ENCODE measurements around the gene ANHX.

DNA sequence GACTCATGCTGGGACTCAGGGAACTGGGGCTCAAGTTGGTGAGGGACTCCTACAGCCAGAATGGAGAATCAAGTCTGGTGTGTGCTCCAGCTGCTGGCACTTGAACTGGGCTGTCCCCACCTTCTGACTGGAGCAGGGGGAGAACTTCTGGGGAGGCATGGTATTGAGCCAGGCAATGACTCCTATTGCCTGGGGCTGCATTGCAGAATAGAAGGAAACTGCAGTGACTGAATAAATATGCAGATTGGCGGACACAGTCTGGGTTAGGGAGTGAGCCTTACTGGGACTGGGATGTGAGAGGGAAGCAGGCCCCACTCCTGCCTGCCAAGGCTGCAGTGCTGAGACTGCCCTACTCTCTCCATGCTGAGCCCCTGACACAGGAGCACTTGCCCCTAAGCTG lies 63.2 kb downstream of the ANHX start:
- TF ChIP-seq, protein P1, sequence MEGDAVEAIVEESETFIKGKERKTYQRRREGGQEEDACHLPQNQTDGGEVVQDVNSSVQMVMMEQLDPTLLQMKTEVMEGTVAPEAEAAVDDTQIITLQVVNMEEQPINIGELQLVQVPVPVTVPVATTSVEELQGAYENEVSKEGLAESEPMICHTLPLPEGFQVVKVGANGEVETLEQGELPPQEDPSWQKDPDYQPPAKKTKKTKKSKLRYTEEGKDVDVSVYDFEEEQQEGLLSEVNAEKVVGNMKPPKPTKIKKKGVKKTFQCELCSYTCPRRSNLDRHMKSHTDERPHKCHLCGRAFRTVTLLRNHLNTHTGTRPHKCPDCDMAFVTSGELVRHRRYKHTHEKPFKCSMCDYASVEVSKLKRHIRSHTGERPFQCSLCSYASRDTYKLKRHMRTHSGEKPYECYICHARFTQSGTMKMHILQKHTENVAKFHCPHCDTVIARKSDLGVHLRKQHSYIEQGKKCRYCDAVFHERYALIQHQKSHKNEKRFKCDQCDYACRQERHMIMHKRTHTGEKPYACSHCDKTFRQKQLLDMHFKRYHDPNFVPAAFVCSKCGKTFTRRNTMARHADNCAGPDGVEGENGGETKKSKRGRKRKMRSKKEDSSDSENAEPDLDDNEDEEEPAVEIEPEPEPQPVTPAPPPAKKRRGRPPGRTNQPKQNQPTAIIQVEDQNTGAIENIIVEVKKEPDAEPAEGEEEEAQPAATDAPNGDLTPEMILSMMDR (conservative IDR thresholded peaks at IDR 0.05; ENCODE audit: low read length) = no peak
- no peak for TF ChIP-seq EZH2phosphoT487 (IDR thresholded peaks at IDR 0.05; ENCODE audit: borderline replicate concordance)

All from Loucy (cell line).